Measurements from ENCODE around the gene DNM2.

- TF ChIP-seq POLR2AphosphoS5 (IDR thresholded peaks at IDR 0.05; ENCODE audit: low read depth, low read length) (no peak), POLR2A (IDR thresholded peaks at IDR 0.05; ENCODE audit: low read depth, low read length) (no peak), TAF1 (IDR thresholded peaks at IDR 0.05; ENCODE audit: borderline replicate concordance, low read depth, low read length) (no peak)
Observed at GRCh38 chr19:10878253-10878652, 160.4 kb downstream of the DNM2 start.

Data from GM12892 (cell line).